ENCODE data around the gene KIRREL2. TPM values are rescaled to one million over a fixed set of nuclear protein-coding genes. Genes with fewer than 3 reads are reported as not detected.

The KIRREL2 gene
- total and polyA plus RNA-seq, 8 donors: 0.08 to 3.5 (median 2.4) TPM; not detected in 1

- ATAC-seq: no peak
- no peak overlapping the region for H3K4me3 ChIP-seq
These were observed 2.7 kb downstream of the KIRREL2 start for GRCh38 chr19:35859414-35859813.

GRCh38 chr19:35860436-35860817, 3.7 kb downstream of the KIRREL2 start:
- intact Hi-C loops (cut with DNase I): no loop called here
- no peak overlapping the region for H3K27ac ChIP-seq
- DNase-seq (peak in 1 of 4 donors; percentile 75), ATAC-seq (no peak)
- no peak overlapping the region for H3K4me3 ChIP-seq
- H3K9me3 ChIP-seq: no peaks in the 10 kb centered on the region
- no peaks in the 10 kb centered on the region for H3K36me3 ChIP-seq
- peaks cover 0 to 24% of the 10 kb centered on the region in 2 donors for H3K4me1 ChIP-seq
- no peak for TF ChIP-seq CTCF (IDR thresholded peaks at IDR 0.05)
- H3K27me3 ChIP-seq: peaks cover 34 to 100% of the 10 kb centered on the region in 2 donors

More at GRCh38 chr19:35859414-35859813, 2.7 kb downstream of the KIRREL2 start:
- H3K9me3 ChIP-seq: no peaks in the 10 kb centered on the region
- intact Hi-C loops (cut with DNase I): no loop called here
- peaks cover 0 to 24% of the 10 kb centered on the region in 2 donors for H3K4me1 ChIP-seq
- H3K27ac ChIP-seq: no peak overlapping the region
- H3K27me3 ChIP-seq: peaks cover 34 to 100% of the 10 kb centered on the region in 2 donors
- H3K36me3 ChIP-seq: no peaks in the 10 kb centered on the region
- DNase-seq: peak in 1 of 4 donors; percentile 35
- TF ChIP-seq CTCF (IDR thresholded peaks at IDR 0.05): no peak

GRCh38 chr19:35860818-35861639, 4.3 kb downstream of the KIRREL2 start:
- TF ChIP-seq CTCF (IDR thresholded peaks at IDR 0.05): no peak
- Histone ChIP-seq H3K27me3 (peaks cover 31 to 100% of the 10 kb centered on the region in 2 donors), H3K4me1 (peaks cover 0 to 23% of the 10 kb centered on the region in 2 donors), H3K27ac (no peak overlapping the region), H3K36me3 (no peaks in the 10 kb centered on the region), H3K4me3 (no peak overlapping the region), H3K9me3 (no peaks in the 10 kb centered on the region)
- ATAC-seq (peak; percentile 48), DNase-seq (peak in 1 of 4 donors; percentile 78)
- intact Hi-C loops (cut with DNase I): no loop called here

GRCh38 chr19:35861640-35862160, 5.0 kb downstream of the KIRREL2 start:
- H3K9me3 ChIP-seq: no peaks in the 10 kb centered on the region
- no peaks in the 10 kb centered on the region for H3K36me3 ChIP-seq
- H3K4me3 ChIP-seq: no peak overlapping the region
- no peak overlapping the region for H3K27ac ChIP-seq
- ATAC-seq (no peak), DNase-seq (peak in 1 of 4 donors; percentile 48)
- intact Hi-C loops (cut with DNase I): no loop called here
- TF ChIP-seq CTCF (IDR thresholded peaks at IDR 0.05): no peak
- peaks cover 24 to 100% of the 10 kb centered on the region in 2 donors for H3K27me3 ChIP-seq
- H3K4me1 ChIP-seq: peaks cover 0 to 16% of the 10 kb centered on the region in 2 donors

- no peaks in the 10 kb centered on the region for H3K9me3 ChIP-seq
- H3K4me3 ChIP-seq: no peak overlapping the region
- H3K36me3 ChIP-seq: no peaks in the 10 kb centered on the region
- ATAC-seq (no peak), DNase-seq (peak in 1 of 4 donors; percentile 56)
- H3K27me3 ChIP-seq: peaks cover 18 to 100% of the 10 kb centered on the region in 2 donors
- peaks cover 0 to 10% of the 10 kb centered on the region in 2 donors for H3K4me1 ChIP-seq
- intact Hi-C loops (cut with DNase I): no loop called here
- TF ChIP-seq CTCF (IDR thresholded peaks at IDR 0.05): no peak
- H3K27ac ChIP-seq: no peak overlapping the region
These were observed 5.8 kb downstream of the KIRREL2 start for GRCh38 chr19:35862528-35862927.
